Glomerular visceral epithelial cell (primary cell): ENCODE measurements around the gene BRD1.
A peak's percentile ranks its signal among the peaks of the same experiment; 100 is the strongest.
"Not testable (repeated sequence)": the region's sequence is repeated elsewhere in the genome, so short reads cannot be mapped to it uniquely, and the experiment has no call there.

ENCODE experiments used
- DNase-seq: peaks from one replicate; pipeline ENCODE4 v3.0.0-alpha.2; 2016; ENCODE audit errors: extremely low spot score

BRD1 gene

GRCh38 chr22:49826603-49827270, 936 bp downstream of the BRD1 start:
- no peak for DNase-seq

- no peak for DNase-seq
Measured at GRCh38 chr22:49825944-49826602, 1.6 kb downstream of the BRD1 start.

DNA sequence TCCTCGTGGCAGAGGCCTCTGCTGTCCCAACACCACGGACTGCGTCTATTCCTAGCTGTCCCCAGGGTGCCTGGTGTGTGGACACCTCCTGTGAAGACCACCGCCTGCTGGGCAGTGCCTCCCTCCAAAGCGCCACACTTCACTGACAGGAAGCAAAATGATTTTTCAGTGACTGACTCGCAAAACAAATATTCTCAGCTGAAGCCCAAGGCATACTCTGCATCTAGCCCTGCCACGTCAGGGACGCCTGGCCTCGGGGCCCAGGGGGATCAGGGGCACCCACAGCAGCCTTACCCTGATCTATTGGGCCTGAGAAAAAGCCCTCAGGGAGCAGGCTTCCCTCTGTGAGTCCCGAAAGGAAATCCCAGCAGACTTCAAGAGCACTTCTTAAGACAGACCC, 2.2 kb downstream of the BRD1 start:
- no peak for DNase-seq

DNA sequence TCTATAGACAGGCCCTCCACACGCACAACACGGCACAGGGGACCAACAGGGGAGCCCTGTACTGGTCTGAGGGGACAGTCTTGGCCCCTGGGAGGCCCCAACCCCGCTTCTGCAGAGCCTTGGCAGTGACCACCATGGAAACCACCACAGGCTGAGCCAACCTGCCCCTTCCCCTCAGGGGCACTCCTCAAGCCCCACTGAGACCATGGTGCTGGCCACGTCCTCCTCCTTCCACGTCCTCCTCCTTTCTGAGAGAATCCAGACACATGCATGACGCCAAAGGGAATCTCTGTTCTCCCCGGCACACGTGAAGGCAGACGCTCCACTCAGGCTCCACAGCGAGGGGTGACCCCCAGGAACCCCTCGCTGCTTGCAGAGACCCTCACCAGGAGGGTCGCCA, 2.7 kb downstream of the BRD1 start:
- no peak for DNase-seq

DNA sequence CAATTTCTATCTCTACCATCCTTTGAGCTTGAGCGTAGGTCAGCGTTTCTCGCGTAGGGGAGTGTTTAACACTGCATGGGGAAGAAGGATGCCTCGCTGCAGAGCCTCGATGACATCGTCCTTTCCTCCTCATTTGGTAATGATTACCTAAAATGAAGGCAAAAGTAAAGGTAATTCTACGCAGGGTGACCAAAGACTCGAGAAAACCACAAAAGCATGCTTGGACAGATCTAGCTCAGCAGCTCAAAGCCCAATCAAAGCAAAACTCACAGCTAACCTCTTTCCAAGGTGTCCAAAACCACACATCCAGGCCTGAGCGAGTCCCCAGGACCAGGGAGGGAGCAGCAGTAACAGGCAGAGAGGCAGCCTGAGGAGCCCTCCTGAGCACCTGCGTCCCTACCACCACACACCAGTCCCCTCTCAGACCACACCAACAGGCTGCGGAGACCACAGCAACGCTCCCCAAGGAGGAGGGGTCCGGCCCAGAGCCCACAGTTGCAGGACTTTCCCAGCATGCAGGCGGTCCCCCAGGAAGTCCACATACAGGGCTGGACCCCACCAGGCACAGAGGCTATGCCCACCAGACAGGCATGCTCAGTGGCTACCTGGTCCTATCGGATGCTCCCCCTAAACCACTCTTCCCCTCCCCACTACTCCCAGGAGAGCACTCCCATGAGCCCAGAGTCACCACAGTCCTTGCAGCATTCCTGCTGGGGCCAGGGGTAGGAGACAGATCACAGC, 3.3 kb downstream of the BRD1 start:
- DNase-seq, result peak; percentile 71

GRCh38 chr22:49823289-49824045, 4.2 kb downstream of the BRD1 start:
- no peak for DNase-seq

GRCh38 chr22:49821741-49822140, 5.9 kb downstream of the BRD1 start:
- DNase-seq, result not testable (repeated sequence)

GRCh38 chr22:49820984-49821383, 6.7 kb downstream of the BRD1 start:
- no peak for DNase-seq

DNA sequence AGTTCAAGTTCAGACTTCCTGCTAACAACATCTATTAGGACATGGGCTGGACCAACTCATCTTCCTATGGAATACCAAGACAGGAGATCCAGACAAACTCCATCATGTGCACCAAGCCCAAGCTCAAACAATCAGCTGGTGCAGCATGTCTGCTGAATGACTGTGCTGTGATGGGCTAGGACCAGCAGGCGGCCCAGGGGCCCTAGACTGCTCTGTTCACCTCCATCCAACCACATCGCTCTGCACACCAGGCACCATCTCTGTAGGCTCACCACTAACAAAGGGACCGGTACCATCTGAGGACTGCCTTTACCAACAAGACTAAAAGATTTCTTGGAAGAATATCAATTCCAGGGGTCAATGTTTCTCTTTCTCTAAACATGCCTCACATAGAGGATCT, 10.3 kb downstream of the BRD1 start:
- no peak for DNase-seq

GRCh38 chr22:49815641-49816091, 12.0 kb downstream of the BRD1 start:
- peak; percentile 73 for DNase-seq

DNA sequence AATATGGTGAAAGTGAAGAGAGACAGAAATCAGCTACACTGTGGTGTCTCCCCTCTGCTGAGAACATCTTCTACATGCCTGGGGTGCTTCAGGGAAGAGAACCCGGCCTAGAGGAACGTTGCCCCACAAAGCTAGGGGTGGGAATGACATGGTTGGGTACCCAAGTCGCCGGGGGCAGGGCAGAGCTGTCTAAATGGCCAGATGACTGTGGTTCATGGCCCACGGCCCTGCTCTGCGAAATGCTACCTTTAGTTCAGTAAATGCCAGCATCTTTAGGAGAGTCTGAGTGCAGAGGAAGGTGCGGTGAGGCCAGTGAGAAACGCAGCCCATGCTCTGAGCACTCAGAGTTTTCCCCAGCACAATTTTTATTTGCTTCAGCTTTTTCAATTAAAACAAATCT, 12.8 kb downstream of the BRD1 start:
- DNase-seq, result no peak

- no peak for DNase-seq
Measured at GRCh38 chr22:49814164-49814686, 13.4 kb downstream of the BRD1 start.

DNA sequence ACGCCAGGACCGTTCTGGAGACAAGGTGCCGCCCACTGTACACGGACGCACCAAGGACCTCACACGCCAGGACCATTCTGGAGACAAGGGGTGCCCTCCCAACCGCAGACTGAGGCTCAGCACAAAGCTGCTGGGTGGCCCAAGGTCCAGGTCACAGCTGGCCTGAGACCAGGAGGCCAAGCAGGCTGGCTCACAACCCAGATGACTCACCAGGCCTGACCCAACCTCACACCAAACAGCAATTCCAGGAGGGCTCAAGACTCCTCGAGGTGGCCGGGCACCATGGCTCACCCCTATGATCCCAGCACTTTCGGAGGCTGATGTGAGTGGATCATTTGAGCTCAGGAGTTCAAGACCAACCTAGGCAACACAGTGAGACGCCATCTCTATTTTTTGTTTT, 14.8 kb downstream of the BRD1 start:
- peak; percentile 50 for DNase-seq

DNA sequence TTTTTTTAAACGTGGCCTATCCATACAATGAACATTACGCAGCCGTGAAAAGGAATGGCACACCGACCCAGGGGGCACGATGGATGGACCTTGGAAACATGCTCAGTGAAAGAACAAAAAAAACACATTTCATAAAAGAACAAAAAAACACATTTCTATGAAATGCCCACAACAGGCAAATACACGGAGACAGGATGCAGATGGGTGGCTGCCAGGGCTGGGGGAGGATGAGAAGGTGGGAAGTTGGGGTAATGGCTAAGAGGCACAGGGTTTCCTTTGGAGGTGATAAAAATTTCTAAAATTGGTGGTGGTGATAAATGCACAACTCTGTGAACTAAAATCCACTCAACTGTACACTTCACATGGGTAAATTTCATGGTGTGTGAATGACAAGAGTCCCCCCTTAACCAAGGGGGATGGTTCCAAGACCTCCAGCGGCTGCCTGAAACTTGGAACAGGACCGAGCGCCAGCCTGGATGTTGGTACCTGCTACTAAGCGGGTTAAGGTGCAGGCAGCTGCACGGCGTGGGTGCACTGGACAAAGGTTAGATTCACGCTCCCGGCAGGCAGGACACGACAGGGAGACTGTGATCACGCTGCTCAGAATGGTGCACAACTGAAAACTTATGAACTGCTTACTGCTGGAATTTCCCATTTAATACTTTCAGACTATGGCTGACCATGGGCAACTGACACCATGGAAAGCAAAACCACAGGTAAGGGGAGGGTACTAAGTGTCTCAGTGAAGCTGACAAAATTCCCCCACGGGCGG, 16.5 kb downstream of the BRD1 start:
- DNase-seq, result no peak

DNA sequence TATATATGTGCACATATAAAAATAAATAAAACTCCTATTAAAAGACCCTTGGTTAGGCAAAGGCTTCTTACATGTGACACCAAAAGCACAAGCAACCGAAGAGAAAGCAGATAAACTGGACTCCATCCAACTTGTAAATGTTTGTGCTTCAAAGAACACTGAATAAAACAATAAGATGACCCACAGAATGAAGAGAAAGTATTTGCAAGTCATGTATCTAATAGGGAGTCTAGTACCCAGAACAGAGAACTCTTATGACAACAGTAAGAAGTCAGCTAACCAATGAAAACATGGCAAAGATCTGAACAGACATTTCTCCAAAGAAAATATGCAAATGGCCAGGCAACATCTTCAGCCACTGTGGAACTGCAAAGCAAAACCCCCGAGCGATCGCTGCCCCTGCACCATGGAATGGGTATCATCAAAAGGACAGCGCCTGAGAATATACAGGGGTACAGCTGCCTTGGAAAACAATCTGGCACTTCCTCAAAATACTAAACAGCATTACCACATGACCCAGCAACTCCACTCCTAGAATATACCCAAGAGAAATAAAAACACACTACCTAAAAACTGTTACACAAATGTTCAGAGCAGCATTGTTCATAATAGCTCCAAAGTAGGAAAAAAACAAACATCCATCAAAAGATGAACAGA, 17.2 kb downstream of the BRD1 start:
- no peak for DNase-seq

- no peak for DNase-seq
Measured at GRCh38 chr22:49807780-49808708, 19.6 kb downstream of the BRD1 start.

DNA sequence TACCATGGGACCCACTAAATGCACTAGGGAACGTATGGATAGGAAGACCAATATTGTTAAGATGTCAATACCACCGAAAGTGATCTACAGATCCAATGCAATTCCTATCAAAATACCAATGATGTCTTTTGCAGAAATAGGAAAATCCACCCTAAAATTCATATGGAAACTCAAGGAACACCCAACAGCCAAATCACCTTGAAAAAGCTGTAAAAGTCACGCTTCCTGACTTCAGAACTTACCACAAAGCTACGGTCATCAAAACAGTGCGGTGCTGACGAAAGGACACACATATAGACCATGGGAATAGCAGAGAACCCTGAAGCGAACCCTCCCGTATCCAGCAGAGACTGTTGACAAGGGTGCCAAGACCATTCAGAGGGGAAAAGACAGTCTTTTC, 20.5 kb downstream of the BRD1 start:
- no peak for DNase-seq

DNA sequence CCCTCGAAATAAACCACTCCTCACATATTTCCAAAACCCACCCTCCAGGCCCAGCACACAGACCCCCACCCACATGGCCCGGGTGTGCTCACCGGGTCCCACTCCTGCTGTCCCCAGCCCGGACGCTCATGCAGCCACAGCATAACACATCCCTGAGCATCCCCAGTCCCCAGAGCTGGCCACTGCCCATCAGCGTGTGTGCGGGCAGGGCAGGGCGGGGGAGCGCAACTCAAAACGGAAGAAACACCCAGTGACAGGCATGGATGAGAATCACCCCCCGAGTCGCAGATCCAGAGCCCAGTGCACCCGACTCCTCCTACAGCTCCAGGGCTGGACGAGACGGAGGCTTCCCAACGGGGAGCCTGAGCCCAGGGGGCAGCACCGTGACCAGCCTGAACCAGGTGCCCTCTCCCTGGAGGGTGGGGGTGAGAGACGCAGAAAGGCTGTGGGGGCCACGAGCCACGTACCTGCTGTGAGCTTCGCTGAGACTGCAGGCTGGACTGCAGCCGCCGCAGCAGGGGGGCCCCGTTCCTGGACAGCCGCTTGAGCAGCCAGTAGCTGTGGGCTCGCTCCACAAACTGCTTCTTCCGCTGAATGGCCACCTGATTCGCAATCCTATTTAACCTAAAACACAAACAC, 23.8 kb downstream of the BRD1 start:
- DNase-seq, result no peak

- DNase-seq, result no peak
Measured at GRCh38 chr22:49803134-49803533, 24.5 kb downstream of the BRD1 start.
